GM10266 (cell line): ENCODE measurements around the gene BCL6.

Experiments used
- DNase-seq: peaks from one replicate; pipeline ENCODE4 v3.0.0; 2012; ENCODE audit errors: extremely low spot score
- TF ChIP-seq, protein P1 (sequence below): IDR thresholded peaks from 2 replicates; pipeline ENCODE4 v1.5.1; 2012; ENCODE audit warnings: mild to moderate bottlenecking, low read depth; ENCODE audit not compliant: control insufficient read depth, insufficient read depth; ENCODE audit errors: missing control alignments

The BCL6 gene

DNA sequence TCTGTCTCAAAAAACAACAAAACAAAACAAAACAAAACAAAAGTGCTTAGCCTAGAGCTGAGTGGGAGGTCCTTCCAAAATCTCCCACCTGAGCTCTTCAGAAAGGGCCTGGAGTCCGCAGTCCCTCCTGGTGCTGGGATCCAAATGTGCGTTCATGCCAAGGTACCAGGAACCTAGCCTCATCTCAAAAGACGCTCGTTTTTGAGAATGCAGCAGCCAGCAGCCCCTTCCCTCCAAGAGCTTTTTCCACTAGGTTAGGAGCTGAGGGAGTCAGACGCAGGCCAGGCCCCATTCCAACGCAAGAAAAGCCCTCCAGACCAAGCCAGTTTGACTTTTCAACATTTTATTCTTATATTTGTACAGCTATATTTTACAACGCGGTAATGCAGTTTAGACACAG lies 24.2 kb downstream of the BCL6 start:
- TF ChIP-seq, protein P1, sequence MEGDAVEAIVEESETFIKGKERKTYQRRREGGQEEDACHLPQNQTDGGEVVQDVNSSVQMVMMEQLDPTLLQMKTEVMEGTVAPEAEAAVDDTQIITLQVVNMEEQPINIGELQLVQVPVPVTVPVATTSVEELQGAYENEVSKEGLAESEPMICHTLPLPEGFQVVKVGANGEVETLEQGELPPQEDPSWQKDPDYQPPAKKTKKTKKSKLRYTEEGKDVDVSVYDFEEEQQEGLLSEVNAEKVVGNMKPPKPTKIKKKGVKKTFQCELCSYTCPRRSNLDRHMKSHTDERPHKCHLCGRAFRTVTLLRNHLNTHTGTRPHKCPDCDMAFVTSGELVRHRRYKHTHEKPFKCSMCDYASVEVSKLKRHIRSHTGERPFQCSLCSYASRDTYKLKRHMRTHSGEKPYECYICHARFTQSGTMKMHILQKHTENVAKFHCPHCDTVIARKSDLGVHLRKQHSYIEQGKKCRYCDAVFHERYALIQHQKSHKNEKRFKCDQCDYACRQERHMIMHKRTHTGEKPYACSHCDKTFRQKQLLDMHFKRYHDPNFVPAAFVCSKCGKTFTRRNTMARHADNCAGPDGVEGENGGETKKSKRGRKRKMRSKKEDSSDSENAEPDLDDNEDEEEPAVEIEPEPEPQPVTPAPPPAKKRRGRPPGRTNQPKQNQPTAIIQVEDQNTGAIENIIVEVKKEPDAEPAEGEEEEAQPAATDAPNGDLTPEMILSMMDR = no peak
- DNase-seq = no peak

DNA sequence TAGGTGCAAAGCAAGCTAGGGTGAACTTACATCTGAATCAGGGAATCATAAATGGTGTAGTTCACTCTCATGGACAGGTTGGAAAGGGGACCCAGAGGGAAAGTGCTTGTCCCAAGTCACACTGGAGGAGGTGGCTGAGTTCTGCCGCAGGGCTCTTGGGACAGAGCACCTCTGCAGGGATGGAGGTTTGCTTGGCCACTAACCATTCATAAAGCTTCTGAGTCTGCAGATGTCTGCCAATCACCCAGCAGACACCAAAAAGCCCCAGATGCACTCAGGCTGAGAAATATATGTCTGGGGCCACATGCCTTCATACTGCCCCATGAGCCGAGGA lies 25.0 kb downstream of the BCL6 start:
- no peak for DNase-seq
- TF ChIP-seq, protein P1 = no peak

DNA sequence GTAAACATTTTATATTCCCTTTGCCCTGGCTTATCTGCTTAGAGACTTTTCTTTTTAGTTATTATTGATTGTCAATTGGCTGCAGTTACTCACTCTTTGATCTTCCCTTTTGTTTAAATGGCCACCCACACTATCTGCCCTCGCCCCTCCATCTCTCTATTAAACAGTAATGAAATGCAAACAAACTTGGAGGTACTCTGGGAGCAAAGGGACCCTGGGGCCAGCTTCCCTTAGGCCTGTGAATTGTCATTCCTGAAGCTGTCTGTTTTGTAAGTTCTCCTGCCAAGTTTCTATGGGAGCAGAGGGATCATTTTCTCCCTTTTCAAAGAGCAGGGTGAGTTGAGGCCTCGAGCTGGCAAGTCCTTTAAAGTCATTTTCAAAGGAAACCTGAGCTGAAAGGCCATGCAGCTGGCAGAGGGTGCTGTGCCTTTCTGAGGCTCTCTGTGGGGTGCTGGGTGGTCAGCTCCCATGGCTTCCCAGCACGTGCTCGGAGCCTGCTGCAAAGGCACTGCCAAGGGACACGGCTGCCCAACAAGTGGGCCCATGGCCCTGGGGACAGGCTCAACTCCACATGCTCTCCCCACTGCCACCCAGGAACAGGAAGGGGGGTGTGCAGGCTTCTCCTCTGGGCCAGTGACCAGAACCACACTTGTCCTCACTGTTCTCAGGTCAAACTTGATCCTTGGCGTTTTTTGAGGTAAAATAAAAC lies 25.5 kb downstream of the BCL6 start:
- DNase-seq = no peak
- TF ChIP-seq, protein P1 = no peak

DNA sequence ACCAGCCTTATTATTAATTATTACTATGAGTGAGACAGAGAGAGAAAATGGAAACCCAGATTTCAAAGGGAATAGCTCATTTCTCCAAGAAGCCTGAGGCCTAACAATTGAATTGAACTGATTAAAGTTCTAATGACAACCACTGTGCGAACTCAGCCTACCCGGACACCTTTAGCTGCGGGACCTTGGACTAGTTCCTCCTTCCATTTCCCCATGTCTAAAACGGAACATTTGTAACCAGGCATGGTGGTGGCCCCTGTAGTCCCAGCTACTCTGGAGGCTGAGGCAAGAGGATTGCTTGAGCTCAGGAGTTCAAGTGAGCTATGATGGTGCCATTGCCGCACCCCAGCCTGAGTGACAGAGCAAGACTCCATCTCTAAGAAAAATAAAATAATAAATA lies 26.5 kb downstream of the BCL6 start:
- TF ChIP-seq, protein P1 = no peak
- no peak for DNase-seq

DNA sequence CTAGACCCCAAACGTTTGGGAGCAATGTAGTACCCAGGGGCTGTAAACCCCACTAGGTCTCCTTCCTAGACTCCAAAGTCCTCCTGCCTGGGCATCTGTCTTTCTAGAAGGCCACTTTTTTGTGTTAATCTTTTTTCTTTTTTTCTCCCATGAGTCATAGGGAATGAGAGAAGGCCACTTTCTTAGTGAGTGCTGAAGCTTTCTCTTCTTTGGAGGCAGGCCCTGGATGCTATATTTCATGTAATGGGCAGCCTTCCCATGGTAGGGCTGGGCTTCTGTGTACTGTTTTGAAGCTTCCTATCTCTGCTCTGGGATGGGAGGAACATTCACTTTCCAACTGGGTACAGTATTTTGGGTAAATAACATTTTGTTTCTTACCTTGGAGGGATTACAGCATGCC lies 27.7 kb downstream of the BCL6 start:
- no peak for DNase-seq

DNA sequence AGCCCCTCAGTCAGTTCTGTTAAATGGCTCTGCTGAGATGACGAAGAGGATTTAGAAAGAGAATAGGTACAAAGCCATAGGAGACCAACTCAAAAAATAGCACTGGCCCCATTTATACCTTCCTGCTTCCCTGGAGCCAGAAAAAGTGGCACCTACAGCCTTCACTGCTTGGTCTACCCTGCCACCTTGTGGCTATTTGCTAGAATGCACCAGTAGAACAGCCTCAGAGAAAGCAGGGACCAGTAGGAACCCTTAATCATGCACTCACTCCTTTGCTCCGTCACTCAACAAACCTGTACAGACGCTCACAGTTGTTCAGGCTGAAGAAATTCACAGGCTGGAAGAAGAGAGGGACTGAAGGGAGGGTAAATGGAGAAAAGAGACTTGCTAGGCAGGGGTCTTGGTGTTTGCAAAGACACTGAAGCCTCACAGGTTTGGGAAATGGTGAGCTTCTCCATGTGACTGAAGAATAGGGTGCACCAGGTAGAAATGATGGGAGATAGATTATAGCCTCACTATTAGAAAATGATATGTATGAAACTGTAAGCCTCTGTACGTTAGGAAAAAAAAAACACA lies 30.8 kb downstream of the BCL6 start:
- TF ChIP-seq, protein P1 = peak; percentile 96
- DNase-seq = peak; percentile 85

More for the DNA sequence above, 27.7 kb downstream of the BCL6 start:
- TF ChIP-seq, protein P1 = no peak

DNA sequence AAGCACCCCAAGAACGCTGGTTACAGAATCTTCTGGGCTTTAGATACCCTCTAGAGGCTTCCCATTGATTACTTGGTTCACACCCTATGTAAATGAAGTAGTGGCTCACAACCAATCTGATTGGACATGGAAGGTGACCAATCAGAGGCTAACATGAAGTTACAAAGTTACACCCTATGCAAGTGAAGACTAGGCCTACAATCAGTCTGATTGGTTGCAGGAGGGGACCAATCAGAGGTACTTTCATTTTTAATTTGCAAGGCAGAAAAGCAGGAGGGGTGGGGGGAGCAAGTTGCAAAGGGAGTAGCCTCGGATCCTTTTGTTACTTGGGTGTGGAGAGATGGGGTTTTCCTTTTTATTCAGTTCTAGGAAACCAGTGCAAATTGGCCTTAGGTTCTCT lies 31.8 kb downstream of the BCL6 start:
- DNase-seq = no peak

More for the DNA sequence above, 31.8 kb downstream of the BCL6 start:
- TF ChIP-seq, protein P1 = no peak
